ENCODE data around the gene GRIN2C. TPM values are rescaled to one million over a fixed set of nuclear protein-coding genes. Genes with fewer than 3 reads are reported as not detected.
A peak's percentile ranks its signal among the peaks of the same experiment; 100 is the strongest.

GRIN2C gene
- total and polyA plus RNA-seq, 2 donors from 2014 or later: 0.15 to 0.31 TPM

DNA sequence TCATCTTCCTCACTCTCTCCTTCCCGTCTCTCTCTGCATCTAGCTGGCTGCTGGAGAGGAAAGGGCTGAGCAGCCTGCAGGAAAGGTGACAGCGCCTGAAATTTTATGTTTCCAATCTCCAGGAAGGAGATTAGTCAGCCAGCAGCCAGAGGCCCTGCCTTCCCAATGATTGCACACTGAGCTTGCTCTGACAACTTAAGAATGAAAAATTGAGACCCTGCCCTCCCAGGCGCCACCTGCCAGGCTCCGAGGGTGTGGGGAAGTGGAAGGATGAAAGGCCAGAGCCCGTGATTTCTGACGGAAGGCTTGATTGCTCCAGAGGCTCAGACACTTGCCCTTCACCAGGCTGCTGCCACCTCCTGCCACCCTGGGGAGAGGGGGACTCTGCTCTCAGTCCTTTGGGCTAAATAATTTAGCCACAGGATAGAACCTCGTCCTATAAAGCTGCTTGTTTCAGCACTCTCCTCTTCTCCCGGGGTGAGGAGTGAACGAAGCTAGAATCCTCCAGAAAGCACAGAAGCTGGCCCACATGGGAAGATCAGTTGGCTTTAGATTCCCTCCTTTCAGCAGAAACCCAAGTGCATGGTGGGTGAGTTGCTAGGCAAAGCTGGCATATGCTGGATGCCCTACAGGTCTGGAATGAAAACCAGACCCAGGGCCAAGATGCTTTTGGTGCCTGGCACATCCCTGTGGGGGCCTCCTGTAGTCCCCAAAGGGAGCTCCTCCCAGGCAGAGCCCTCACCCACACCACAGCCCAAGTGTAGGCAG is 33.5 kb downstream of the GRIN2C start:
- TF ChIP-seq, protein P1, sequence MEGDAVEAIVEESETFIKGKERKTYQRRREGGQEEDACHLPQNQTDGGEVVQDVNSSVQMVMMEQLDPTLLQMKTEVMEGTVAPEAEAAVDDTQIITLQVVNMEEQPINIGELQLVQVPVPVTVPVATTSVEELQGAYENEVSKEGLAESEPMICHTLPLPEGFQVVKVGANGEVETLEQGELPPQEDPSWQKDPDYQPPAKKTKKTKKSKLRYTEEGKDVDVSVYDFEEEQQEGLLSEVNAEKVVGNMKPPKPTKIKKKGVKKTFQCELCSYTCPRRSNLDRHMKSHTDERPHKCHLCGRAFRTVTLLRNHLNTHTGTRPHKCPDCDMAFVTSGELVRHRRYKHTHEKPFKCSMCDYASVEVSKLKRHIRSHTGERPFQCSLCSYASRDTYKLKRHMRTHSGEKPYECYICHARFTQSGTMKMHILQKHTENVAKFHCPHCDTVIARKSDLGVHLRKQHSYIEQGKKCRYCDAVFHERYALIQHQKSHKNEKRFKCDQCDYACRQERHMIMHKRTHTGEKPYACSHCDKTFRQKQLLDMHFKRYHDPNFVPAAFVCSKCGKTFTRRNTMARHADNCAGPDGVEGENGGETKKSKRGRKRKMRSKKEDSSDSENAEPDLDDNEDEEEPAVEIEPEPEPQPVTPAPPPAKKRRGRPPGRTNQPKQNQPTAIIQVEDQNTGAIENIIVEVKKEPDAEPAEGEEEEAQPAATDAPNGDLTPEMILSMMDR (IDR thresholded peaks at IDR 0.05; ENCODE audit: borderline replicate concordance, extremely low read depth, insufficient read depth): no peak
- FAIRE-seq: no peak

DNA sequence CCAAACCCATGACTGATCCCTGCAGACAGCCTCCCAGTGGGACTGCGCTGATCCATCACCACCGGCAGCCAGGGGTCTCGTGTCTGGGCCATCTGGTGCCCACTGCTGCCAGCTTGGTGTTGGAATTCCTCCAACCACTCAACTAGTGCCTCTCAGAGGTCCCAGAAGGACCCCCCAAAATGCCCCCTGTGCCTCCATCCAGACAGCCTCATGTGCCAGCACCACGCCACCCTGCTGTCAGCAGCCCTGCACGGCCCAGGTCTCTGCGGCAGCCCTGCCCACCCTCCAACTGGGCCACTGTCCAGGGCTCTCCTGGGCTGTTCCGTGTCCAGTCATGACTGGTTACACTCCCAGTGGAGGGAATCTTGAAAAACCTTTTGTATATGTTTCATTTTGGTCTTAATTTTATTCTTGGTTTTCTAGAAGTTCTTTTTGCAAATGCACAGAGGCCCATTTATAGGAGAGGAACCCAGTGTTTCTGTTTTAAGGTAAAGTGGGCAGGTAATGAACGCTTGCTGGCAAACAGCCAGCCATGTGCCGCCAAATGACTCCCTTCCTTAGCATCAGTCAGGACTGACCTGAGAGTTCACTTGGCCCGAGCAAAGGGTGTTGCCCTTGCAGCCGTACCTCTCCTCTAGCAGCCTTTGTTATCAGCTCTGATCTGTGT is 34.6 kb downstream of the GRIN2C start:
- no peak overlapping the region for H3K27ac ChIP-seq (ENCODE audit: low read depth in 2 of 2, low read length in 2 of 2)
- H3K9me3 ChIP-seq (ENCODE audit: control insufficient read depth in 2 of 3, insufficient read depth in 1 of 3, low read length in 3 of 3): no peaks in the 10 kb centered on the region
- H3K4me3 ChIP-seq (ENCODE audit: low read length in 3 of 3): no peak overlapping the region
- no peaks in the 10 kb centered on the region for H3K36me3 ChIP-seq (ENCODE audit: control insufficient read depth in 2 of 3, insufficient read depth in 3 of 3, low read length in 3 of 3)
- no peak for FAIRE-seq
- H3K27me3 ChIP-seq (ENCODE audit: control insufficient read depth, insufficient read depth, low read length): no peaks in the 10 kb centered on the region
- no peak overlapping the region for H3K9ac ChIP-seq (ENCODE audit: low read length in 3 of 3)
- TF ChIP-seq, protein P1 (IDR thresholded peaks at IDR 0.05; ENCODE audit: borderline replicate concordance, extremely low read depth, insufficient read depth): no peak
- intact Hi-C loops (cut with DNase I): no loop called here
- no peaks in the 10 kb centered on the region for H3K4me1 ChIP-seq (ENCODE audit: control insufficient read depth in 2 of 3, insufficient read depth in 2 of 3, low read depth in 1 of 3, low read length in 3 of 3)
- no peak for DNase-seq

More for the DNA sequence above, 33.5 kb downstream of the GRIN2C start:
- no peak overlapping the region for H3K9ac ChIP-seq (ENCODE audit: low read length in 3 of 3)
- H3K9me3 ChIP-seq (ENCODE audit: control insufficient read depth in 2 of 3, insufficient read depth in 1 of 3, low read length in 3 of 3): no peaks in the 10 kb centered on the region
- intact Hi-C loops (cut with DNase I): no loop called here
- no peaks in the 10 kb centered on the region for H3K4me1 ChIP-seq (ENCODE audit: control insufficient read depth in 2 of 3, insufficient read depth in 2 of 3, low read depth in 1 of 3, low read length in 3 of 3)
- no peak for DNase-seq
- no peaks in the 10 kb centered on the region for H3K27me3 ChIP-seq (ENCODE audit: control insufficient read depth, insufficient read depth, low read length)
- no peak overlapping the region for H3K27ac ChIP-seq (ENCODE audit: low read depth in 2 of 2, low read length in 2 of 2)
- H3K4me3 ChIP-seq (ENCODE audit: low read length in 3 of 3): no peak overlapping the region
- no peaks in the 10 kb centered on the region for H3K36me3 ChIP-seq (ENCODE audit: control insufficient read depth in 2 of 3, insufficient read depth in 3 of 3, low read length in 3 of 3)

DNA sequence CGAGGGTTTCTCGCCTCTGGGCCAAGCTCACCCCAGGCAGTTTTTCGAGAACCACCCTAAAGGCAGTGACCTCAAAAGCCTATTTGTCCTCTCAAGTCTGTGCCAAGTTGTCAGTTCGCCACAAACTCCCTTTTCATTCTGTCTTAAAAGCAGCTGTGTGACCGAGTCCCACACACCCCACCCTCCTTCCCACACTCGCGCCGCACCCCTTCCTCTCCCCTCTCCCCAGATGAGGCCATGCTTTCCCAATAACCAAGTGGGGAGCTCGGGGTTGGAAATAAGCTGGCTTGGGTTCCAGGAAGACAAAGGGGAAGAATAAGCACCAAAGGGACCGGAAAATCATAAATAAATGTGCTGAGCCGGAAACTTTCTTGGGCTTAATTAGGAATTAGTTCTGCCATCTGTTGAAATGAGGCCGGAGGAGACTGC is 36.7 kb downstream of the GRIN2C start:
- no peak overlapping the region for H3K9ac ChIP-seq (ENCODE audit: low read length in 3 of 3)
- intact Hi-C loops (cut with DNase I): no loop called here
- H3K4me1 ChIP-seq (ENCODE audit: control insufficient read depth in 2 of 3, insufficient read depth in 2 of 3, low read depth in 1 of 3, low read length in 3 of 3): no peaks in the 10 kb centered on the region
- TF ChIP-seq, protein P1 (IDR thresholded peaks at IDR 0.05; ENCODE audit: borderline replicate concordance, extremely low read depth, insufficient read depth): no peak
- H3K9me3 ChIP-seq (ENCODE audit: control insufficient read depth in 2 of 3, insufficient read depth in 1 of 3, low read length in 3 of 3): no peaks in the 10 kb centered on the region
- H3K4me3 ChIP-seq (ENCODE audit: low read length in 3 of 3): no peak overlapping the region
- H3K27me3 ChIP-seq (ENCODE audit: control insufficient read depth, insufficient read depth, low read length): no peaks in the 10 kb centered on the region
- DNase-seq (peak in 1 of 5 donors; percentile 56), FAIRE-seq (no peak)
- H3K27ac ChIP-seq (ENCODE audit: low read depth in 2 of 2, low read length in 2 of 2): no peak overlapping the region
- H3K36me3 ChIP-seq (ENCODE audit: control insufficient read depth in 2 of 3, insufficient read depth in 3 of 3, low read length in 3 of 3): no peaks in the 10 kb centered on the region
